HuH-7.5 (cell line): ENCODE results near the gene MOGAT3.

Experiments used
- DNase-seq: peaks from one replicate; pipeline ENCODE4 v3.0.0; 2011; ENCODE audit warnings: low spot score

MOGAT3 gene

DNA sequence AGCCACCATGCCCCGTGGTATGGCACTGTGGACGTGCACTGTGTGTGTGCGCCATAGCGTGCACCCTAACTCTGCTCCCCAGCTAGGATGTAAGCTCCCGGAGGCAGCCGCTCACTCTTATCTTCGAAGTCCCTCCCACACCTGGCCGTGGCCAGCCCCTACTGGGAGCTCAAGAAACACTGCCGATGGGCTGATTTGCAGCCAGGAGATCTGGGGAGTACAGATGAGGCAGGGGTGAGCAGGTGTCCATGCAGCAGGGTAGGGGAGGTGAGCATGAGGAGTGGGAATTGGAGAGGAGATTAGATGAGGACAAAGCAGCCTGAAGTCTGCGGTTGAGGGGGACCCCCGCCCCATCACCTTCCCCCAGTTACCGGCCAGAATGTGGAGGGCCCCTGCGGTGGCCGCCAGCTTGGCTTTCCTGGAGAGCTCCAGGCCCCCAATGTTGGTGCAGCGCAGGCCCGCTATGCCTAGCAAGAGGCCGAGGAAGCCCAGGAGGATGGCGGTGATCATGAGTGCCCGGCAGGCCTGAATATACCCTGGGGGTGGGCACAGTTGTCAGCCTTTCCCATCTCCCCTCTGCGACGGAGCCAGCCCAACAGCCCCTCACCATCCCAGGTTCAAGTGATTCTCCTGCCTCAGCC, 33.2 kb upstream of the MOGAT3 start:
- DNase-seq = no peak

DNA sequence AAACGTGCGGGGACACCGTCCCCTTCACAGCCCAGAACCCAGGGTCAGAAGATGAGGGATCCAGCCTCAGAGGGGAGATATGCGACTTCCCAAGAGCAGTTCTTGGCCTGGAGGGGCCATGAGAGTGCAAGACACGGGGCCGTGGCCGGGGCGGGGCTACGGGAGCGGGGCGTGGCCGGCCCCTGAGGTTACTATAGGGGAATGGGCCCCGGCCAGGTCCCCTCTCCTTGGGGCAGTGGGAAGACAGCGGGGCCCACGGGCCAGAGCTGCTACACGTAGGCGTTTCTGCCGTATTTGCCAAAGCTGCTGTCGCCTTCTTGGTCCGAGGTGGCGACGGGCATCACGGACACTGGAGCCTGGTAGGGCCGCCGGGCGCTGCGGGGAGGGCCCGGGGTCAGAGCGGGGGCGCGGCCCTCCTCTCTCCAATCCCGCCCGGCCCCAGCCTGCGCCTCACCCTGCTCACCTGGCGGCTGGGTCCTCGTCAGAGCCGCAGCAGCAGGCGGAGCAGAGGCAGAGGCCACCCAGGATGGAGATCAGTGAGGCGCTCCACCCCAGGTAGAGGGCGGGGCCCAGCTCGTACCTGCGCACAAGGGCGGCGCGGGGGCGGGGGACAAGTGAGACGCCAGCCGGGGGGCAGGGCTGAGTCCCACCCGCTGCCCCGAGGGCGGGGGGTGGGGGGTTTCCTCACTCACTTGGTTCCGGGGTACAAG, 31.5 kb upstream of the MOGAT3 start:
- DNase-seq = no peak

DNA sequence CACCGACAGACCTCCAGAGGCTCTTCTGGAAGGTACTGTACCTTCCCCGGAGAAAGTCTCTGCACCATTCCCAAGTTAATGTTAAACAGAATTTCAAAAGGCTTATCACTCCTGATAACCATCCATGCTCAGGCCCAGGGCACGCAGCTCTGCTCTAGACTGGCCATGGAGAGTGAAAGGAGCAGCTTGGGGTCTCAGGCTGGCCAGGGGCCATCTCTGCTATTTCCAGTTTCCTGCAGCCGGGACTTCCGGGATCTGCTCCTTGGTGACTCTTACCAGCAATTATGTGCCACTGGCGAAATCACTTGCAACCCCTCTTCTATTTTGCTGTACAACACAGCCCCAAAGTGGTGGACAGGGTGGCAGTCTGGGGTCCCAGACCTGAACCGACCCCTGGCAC, 30.8 kb upstream of the MOGAT3 start:
- DNase-seq = no peak

DNA sequence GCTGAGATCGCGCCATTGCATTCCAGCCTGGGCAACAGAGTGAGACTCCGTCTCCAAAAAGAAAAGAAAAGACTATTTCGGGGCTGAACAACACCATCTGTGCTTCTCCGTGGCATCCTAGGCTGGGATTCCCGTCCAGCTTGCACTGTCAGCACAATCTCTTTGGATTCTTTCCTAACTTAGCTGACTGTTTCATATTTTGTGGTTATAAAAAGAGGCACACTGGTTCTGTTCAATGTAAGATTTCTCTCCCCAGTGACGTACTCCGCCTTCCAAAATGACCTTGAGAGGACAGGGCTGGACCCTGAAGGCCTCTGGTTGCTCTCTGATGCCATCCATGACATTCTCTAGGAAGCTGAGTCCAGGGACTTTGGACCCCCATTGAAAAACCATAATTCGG, 25.9 kb upstream of the MOGAT3 start:
- no peak for DNase-seq

DNA sequence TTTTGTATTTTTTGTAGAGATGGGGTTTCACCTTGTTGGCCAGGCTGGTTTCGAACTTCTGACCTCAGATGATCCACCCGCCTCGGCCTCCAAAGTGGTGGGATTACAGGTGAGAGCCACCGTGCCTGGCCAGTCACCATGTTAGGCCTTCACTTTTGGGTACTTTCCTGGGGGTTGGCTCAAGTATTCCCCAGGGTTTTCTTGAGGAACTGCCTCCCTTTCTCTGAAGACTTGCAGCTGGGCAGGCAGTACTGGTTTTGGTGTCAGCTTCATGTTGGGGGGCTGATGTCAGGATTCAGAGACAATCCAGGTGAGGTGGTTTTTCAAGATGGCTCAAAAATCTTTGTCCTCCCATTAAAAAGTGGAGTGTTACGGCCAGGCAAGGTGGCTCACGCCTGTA, 24.8 kb upstream of the MOGAT3 start:
- DNase-seq = no peak

DNA sequence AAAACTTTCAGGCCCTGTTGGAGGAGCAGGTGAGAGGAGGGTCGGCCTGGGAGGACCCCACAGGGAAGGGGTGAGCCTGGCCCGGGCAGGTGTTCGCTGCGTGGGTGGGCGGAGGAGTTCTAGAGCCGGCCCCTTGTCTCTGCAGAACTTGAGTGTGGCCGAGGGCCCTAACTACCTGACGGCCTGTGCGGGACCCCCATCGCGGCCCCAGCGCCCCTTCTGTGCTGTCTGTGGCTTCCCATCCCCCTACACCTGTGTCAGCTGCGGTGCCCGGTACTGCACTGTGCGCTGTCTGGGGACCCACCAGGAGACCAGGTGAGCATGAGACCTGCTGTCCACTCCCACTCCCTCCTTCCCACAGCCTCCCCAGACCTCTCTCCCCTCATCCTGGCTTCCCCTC, 22.7 kb upstream of the MOGAT3 start:
- DNase-seq = no peak

DNA sequence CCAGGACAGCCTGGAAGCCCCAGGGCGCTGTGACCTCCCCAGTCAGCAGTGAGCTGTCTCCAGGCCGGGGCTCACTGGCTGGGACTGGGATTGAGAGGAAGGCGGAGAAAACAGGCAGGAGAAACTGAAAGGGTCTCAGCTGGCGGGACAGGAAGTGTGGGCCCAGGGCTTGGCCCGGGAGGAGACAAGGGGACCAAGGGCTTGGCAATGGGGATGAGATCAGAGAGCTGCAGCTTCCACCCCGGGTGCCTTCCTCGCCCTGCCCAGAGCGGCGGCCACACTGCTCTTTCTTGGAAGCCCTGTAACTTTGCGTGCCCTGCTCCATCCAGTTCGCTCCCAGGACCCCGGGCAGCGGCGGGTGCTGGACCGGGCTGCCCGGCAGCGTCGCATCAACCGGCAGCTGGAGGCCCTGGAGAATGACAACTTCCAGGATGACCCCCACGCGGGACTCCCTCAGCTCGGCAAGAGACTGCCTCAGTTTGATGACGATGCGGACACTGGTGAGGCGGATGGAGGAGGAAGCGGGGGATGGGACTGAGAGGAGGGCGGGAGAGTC, 21.5 kb upstream of the MOGAT3 start:
- no peak for DNase-seq

DNA sequence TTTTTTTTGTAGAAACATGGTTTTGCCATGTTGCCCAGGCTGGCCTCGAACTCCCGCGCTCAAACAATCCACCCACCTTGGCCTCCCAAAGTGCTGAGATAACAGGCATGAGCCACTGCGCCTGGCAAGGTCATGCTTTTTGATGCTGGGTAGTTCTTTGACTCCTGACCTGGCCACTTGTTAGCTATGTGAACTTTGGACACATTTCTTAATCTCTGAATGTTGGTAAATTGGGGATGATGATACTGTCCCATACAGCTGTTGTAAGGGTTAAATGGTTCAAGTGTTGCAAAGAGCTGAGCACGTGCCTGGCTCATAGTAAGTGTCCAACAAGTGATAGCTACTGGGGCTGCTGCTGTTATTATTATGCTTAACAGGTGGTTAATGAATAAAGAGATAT, 19.5 kb upstream of the MOGAT3 start:
- no peak for DNase-seq

DNA sequence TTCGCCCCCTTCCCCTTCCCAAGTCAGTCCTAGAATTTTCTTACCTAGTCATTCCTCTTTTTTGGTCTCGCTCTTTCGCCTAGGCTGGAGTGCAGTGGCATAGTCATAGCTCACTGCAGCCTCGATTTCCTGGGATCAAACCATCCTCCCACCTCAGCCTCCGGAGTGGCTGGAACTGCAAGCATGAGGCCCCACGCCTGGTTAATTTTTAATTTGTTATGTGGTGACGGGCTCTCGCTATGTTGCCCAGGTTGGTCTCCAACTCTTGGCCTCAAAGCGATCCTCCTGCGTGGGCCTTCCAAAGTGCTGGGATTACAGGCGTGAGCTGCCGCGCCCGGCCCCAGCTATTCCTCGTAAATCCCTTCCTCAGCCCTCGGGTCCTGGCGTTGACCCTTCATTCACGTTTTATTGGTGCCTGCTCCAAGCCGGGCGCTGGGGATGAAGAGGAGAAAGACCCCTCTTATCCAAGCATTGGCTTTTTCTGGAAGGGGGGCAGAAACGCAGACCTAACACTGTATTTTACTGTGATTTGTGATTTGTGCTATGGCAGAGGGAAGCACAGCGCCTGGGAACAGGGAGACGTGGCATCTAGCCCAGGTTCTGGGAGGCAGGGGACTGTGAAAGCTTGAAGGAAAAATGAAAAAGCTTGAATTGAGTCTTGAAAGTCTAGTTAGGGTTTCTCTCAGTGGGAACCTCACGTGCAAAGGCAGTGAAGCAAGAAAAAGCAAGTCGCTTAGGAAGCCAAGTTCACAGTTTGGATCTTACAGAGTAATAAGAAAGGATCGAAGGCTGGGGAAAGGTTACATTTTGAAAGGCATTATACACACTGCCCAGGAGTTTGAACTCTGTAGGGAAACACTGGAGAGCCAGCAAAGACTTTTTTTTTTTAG, 17.6 kb upstream of the MOGAT3 start:
- peak; percentile 68 for DNase-seq

DNA sequence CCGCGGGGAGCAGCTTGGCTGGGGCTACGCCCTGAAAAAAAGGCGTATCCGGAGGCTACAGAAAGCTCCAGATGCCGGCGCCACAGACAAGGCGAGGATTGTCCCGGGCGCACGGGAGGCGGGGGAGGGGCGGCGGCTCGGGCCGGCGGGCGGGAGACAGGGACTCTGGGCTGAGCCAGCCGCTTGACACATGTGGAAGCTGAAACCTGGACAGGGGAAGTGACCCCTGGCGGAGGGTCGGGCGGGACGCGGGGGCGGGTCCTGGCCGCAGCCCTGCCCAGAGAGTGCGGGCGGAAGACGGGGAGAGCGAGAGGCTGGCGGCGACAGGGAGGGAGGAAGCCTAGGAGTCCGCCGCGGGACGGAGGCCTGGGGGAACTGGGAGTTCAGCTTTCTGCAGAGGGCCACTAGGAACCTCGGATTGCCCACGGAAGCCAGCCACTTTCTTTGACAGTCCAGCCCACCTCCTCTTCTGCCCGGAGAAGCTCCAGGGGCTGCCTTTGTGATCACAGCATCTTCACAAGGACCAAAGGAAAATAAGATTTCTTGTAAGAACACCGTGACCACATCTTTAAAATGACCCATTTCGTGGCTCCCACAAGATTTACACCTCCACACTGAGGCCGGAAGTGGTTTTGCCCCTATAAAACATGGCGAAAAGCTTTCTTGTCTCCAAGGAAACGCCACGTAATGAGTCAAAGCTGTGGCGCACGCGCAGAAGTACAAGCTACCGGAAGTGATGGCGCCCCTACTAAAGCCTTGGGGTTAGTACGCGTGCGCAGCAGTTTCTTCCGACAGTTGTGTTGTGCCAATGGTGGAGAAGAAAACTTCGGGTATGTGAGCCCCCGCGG, 16.8 kb upstream of the MOGAT3 start, which contains the start of the genes PLOD3 and ZNHIT1:
Gene PLOD3, minus strand, starts transcription at position 194 of the 848 bp plus-strand sequence. CDS start 307 bp downstream, outside the sequence.
Gene ZNHIT1, plus strand, starts transcription at position 778 of the 848 bp plus-strand sequence. Its CDS starts 31 bp downstream, at position 809.
- DNase-seq = peak; percentile 99

DNA sequence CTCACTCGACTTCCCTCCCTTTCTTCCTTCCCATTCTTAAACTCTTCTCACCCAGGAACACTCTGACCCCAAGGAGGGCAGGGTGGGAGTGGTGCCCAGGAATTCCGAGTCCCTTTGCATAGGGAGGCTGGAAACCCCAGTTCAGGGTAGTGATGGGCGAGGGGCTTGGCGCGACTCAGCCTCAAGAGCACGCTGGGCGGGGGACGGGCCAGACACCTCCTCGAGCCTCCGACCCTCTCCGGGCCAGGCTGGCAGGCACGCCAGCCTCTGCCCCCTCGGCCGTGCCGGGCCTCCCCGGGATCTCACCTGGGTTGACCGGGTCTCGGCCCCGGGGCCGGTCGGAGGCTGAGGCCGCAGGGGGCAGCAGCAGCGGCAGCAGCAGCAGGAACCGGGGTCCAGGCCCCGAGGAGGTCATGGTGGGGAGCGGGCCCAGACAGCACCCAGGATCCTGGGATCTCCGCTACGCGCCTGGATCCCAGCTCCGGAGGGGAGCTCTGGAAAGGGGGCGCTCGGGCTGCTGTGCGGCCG, 16.1 kb upstream of the MOGAT3 start:
- no peak for DNase-seq

DNA sequence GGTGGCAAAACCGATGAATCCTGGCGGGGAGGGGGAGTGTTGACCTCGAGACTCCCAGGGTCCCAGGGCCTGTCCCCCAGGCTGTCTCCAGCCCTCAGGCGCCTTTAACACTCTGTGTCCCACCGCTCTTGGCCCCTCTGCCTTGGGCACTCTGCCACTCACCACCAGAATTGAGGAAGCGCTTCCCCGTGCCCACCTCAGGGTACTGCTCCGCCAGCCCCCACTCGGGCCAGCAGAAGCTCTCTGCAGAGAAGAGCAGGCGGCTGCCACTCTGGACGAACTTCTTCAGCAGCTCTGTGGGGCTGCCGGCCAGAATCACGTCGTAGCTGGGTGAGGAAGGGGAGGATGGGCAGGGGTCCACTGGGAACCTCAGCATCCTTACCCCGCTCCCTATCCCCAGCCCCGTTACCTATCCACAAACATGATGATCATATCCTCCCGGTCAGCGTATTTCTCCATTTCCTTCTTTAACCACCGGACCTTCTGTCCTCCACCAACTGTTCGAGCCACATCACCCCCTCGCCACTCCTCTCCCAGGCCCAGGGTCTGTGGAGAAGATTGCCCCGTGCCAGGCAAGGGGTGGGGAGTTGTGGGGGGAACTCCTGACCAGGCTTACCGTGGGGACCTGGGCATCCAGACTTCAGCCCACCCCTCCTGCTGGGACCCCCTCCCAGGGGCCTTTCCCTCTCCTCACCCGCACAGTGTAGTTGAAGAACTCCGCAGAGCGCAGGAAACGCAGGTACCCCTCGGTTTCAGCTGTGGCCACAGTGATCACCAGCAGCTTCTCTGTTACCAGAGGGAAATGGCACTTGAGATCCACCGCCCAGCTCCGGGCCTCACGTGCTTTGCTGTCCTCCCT, 15.4 kb upstream of the MOGAT3 start:
- no peak for DNase-seq

DNA sequence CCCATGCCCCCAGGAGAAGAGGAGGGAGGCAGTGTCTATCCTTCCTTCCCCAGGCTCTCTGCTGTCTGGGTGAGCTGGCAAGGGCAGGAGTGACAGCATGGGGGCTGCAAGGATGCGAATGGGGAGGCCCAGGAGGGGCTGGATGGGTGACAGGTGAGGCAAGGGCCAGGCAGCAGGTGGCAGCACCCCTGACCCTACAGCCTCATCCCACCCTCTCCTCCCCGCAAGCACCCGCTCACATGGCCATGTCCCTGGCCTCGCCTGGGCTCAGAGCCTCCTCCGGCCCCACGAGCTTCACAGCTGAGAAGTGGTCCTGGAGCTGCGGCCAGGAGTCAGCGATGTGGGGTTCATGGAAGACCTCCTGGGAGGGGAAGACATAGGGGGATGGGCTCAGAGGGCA, 11.2 kb upstream of the MOGAT3 start:
- DNase-seq = no peak

DNA sequence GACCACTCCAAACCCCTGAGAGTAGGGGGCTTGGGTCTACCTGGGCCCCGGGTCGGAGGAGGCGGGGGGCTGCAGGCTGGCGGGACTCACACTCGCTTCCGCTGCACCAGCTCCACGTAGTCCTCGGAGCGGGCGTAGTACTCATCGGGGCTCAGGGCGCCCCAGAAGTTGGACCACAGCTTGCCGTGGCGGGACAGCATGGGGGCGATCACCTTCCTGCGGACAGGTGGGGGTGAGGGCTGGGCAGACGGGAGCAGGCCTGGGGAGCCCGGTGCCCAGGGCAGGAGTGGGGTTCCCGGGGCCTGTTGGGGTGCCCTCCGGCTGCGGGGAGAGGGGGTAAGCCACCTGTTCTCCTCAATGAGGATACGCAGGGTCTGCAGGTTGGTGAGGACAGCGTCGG, 10.7 kb upstream of the MOGAT3 start:
- no peak for DNase-seq

DNA sequence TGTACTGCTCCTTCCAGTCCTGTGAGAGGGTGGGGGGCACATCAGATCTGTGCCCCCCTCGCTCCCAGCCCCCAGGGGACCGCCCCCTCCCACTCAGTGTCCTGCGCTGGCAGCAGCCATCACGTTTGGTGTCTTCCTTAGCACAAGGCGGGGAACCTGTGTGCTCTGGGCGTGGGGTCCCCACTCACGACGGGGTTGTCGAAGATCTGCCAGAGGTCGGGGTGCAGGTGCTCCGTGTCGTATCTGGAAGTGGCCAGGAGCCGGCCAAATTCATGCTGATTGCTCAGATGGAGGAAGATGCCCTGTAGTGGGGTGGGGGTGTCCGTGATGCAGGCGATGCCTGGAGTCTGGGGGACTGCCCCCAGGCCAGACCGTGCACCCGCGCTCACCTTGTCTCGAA, 9.3 kb upstream of the MOGAT3 start:
- DNase-seq = no peak

DNA sequence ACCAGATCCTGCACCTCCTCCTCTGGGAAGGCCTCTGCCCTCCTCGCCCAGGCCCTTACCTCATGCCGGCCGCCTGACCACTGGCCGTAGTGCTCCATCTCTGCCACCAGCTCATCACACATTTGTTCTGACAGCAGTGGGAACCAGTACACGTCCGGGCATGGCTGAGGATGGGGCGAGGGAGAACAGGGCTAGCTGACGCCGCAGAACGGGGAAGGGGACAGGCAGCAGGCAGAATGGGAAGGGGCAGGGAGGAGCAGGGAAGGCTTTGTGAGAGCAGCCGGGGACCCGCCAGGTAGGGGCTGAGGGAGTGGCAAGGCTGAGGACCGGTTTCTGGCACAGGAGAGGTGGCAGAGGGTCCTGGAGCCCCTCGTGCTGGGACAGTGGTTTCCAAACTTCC, 8.0 kb upstream of the MOGAT3 start:
- DNase-seq = no peak

DNA sequence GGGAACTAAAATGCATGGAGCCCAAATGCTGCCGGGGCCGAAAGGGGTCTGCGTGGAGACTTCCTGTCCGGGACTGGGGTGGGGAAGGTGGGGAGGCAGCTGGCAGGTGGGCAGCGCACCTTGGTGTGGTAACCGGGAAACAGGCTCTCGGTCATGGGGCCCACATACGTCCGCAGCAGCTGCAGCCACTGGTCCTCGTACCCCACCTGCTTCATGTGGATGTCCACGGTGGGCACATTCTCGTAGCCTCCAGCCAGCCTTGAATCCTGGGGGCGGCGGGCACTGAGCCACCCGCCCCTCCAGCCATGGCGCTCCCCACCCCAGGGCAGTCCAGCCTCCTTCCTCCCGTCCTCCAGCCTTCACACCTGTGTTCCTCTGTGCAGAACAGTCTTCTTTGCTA, 6.6 kb upstream of the MOGAT3 start:
- no peak for DNase-seq

DNA sequence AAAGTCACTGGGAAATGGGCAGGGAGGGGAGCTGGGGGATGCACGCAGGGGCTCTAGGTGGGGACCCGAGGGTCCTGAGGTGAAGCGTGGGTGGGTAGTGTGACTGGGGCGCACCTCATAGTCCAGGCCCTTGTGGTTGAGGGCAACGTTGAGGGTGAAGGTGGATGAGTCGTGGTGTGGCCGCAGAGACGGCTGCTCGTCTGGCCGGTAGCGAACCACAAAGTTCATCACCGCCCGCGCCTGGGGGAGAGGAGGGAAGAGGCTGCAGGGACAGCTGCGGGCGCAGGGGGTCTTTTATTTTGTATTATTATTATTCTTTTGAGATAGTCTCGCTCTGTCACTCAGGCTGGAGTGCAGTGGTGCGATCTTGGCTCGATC, 5.8 kb upstream of the MOGAT3 start:
- no peak for DNase-seq

DNA sequence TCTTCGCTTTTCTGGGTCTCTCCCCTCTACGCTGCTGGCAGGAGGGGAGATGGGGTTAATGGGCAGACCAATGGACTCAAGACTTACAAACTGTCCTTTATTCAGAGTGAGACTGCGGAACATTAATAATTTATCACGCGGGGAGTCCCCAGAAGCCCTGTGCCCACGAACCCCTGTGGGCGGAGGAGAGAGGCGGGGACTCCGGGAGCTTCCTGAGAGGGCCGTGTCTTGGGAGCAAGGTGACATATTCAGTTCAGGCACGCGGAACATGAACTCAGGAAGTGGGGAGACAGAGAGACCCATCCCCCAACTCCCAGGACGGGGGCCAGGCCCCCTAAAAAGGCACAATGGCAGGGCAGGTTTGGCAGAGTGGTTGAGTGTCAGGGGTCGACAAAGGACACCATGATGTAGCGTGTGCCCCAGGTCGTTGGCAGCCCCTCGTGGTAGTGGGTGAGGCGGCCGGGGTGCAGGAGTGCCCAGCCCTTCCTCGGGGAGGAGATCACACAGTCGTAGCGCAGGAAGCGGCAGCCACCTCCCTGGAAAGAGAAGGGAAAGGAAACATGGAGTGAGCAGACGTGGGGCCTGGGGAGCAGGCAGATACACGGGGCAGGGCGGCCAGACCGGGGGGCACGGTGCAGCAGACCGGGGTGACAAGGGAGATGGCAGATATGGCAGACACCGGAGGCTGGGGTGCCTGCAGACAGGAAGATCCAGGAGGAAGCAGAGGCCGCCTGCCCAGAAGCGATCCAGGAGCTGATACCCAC, 5.2 kb upstream of the MOGAT3 start:
- DNase-seq = no peak
